Measurements from ENCODE around the gene FBXL16.

FBXL16 gene

GRCh38 chr16:734981-735881 lies 29.6 kb upstream of the FBXL16 start:
- DNase-seq, result no peak

GRCh38 chr16:734208-734980 lies 28.8 kb upstream of the FBXL16 start:
- no peak for DNase-seq

- no peak for DNase-seq
These were observed 28.0 kb upstream of the FBXL16 start for GRCh38 chr16:733382-734207.

- DNase-seq, result no peak
These were observed 27.3 kb upstream of the FBXL16 start for GRCh38 chr16:732936-733335.

GRCh38 chr16:732332-732731 lies 26.7 kb upstream of the FBXL16 start:
- DNase-seq, result no peak

- no peak for DNase-seq
These were observed 25.3 kb upstream of the FBXL16 start for GRCh38 chr16:730666-731509.

- DNase-seq, result no peak
These were observed 24.4 kb upstream of the FBXL16 start for GRCh38 chr16:729768-730665.

GRCh38 chr16:728890-729744 lies 23.5 kb upstream of the FBXL16 start:
- DNase-seq, result no peak

- no peak for DNase-seq
These were observed 22.7 kb upstream of the FBXL16 start for GRCh38 chr16:728131-728889.

GRCh38 chr16:727291-727977 lies 21.8 kb upstream of the FBXL16 start:
- no peak for DNase-seq

GRCh38 chr16:726438-727290 lies 21.1 kb upstream of the FBXL16 start, which contains the start of the genes CCDC78 and HAGHL:
CCDC78 (minus strand) TSS chr16:726443; CDS start chr16:726367, 76 bp downstream.
HAGHL (plus strand) TSS chr16:727106; CDS start chr16:727510, 404 bp downstream.
- DNase-seq, result no peak

- no peak for DNase-seq
These were observed 20.5 kb upstream of the FBXL16 start for GRCh38 chr16:726188-726437.

GRCh38 chr16:725463-726187 lies 20.0 kb upstream of the FBXL16 start:
- no peak for DNase-seq

- DNase-seq, result no peak
These were observed 19.4 kb upstream of the FBXL16 start for GRCh38 chr16:725041-725376.

GRCh38 chr16:724188-725040 lies 18.8 kb upstream of the FBXL16 start:
- DNase-seq, result no peak

GRCh38 chr16:723695-724094 lies 18.1 kb upstream of the FBXL16 start:
- no peak for DNase-seq

Measured in NCI-H446 treated with DMSO at 0.1 percent for 48 hours (cell line).